Measurements from ENCODE around the gene TTC5.
"Not testable (repeated sequence)": the region's sequence is repeated elsewhere in the genome, so short reads cannot be mapped to it uniquely, and the experiment has no call there.

TTC5 gene

DNA sequence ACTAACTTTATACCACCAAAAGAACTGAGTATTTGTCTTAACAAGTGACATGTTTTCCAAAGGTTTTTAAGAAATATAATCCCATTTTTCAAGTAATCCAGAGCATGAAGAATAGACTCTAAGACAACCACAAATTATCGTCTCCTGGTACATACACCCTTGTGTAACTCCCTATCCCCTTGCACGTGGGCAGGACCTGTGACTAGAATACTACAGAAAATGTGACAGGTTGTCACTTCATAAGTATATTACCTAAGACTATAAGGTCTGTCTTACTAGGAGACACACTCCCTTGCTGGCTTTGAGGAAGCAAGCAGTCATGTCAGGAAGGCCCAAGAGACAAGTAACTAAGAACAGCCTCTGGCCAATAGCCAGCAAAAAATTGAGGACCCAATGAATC is 8.3 kb upstream of the TTC5 start:
- TF ChIP-seq, protein P1, sequence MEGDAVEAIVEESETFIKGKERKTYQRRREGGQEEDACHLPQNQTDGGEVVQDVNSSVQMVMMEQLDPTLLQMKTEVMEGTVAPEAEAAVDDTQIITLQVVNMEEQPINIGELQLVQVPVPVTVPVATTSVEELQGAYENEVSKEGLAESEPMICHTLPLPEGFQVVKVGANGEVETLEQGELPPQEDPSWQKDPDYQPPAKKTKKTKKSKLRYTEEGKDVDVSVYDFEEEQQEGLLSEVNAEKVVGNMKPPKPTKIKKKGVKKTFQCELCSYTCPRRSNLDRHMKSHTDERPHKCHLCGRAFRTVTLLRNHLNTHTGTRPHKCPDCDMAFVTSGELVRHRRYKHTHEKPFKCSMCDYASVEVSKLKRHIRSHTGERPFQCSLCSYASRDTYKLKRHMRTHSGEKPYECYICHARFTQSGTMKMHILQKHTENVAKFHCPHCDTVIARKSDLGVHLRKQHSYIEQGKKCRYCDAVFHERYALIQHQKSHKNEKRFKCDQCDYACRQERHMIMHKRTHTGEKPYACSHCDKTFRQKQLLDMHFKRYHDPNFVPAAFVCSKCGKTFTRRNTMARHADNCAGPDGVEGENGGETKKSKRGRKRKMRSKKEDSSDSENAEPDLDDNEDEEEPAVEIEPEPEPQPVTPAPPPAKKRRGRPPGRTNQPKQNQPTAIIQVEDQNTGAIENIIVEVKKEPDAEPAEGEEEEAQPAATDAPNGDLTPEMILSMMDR (IDR thresholded peaks at IDR 0.05; ENCODE audit: low read depth, low read length): no peak
- DNase-seq (ENCODE audit: low read depth in 2 of 2): no peak
- H3K4me3 ChIP-seq (replicated peaks in 1 of 2; ENCODE audit: low read depth in 2 of 2, low read length in 2 of 2): no peak overlapping the region

DNA sequence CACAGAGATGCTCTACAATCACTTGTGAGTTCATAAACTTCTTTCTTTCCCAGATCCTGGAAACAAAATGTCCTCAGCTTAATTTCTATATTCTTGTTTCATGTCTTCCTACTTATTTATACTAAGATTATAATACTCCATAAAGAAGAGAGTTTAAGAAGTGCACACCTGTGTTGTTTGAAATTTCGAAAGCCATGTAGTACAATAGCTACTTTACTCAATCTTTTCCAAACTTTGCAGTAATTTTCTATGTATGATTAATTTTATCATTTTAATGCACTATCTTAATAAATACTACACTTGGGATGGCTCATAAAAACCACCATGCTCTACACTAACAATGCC is 300 bp upstream of the TTC5 start:
- no peak overlapping the region for H3K4me3 ChIP-seq (replicated peaks in 1 of 2; ENCODE audit: low read depth in 2 of 2, low read length in 2 of 2)
- DNase-seq (ENCODE audit: low read depth in 2 of 2): no peak
- TF ChIP-seq, protein P1 (IDR thresholded peaks at IDR 0.05; ENCODE audit: low read depth, low read length): no peak

DNA sequence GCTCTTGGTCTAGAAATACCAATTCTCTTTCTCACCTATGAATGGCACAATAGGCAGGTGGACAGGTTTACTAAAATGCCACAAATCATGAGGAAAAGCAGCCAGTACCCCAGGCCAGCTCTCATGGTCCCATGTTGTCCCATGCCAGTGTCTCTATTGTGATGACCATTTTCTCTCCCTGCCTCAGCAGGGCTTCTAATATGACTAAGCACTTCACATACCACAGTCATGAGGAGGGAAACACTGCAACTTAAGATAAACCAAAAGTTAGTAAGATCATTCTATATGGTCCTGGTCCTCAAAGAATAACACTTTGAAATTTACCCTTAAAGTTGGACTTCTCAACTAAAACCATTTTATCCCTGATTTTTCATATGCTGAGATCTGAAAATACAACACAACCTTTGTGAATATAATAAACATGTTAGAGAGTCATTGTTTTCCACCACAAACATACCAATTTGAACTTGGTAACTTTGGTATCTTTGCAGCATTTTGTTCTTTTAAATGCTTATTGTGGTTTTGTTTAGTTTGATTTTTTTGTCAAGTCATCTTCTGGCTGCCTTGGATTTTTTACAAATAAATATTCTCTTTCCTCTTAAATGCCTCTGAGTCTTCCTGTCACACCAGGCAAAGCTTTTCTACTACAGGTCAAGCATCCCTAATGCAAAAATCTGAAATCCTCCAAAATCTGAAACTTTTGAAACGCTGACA is 3.6 kb downstream of the TTC5 start:
- no peak overlapping the region for H3K4me3 ChIP-seq (replicated peaks in 1 of 2; ENCODE audit: low read depth in 2 of 2, low read length in 2 of 2)
- peak; percentile 13 to 51 for DNase-seq (ENCODE audit: low read depth in 2 of 2)
- TF ChIP-seq, protein P1 (IDR thresholded peaks at IDR 0.05; ENCODE audit: low read depth, low read length): no peak

DNA sequence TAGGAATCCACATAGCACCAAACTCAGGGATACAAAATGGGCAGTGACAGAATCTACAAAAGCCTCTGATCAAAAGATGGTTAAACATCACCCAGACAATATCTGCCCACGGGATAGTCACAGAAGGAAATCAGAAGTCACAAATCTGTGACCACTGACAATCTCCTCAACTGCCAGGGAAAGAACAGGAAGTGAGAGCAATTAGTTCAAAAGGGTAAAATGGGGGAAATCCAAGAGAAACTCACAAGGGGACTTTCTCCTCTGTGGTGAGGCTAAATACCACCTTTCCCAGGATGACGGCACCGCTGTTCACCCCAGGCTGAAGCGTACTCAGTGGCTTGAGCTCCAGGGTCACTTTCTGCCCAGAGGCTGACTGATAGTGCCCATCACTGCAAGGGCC is 10.7 kb downstream of the TTC5 start:
- DNase-seq (ENCODE audit: low read depth in 2 of 2): no peak
- no peak overlapping the region for H3K4me3 ChIP-seq (replicated peaks in 1 of 2; ENCODE audit: low read depth in 2 of 2, low read length in 2 of 2)
- TF ChIP-seq, protein P1 (IDR thresholded peaks at IDR 0.05; ENCODE audit: low read depth, low read length): no peak

DNA sequence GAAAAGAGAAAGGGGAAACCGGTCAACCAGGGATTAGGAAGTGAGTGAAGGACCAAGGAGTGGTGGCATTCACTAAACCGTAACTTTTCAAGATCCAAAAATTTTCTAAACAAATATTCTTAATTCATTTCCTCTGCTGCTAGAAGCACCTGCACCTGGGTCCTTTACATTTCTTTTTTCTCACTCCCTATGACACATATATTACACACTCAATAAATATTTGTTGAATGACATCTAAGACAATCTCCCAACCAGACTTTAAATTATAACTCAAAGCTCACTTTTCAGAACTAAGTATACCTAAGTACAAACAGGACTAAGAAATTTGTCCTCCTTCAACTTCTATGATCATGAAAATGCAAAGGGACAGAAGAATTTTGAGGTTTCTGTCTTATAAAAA is 11.1 kb downstream of the TTC5 start:
- no peak for DNase-seq (ENCODE audit: low read depth in 2 of 2)
- no peak overlapping the region for H3K4me3 ChIP-seq (replicated peaks in 1 of 2; ENCODE audit: low read depth in 2 of 2, low read length in 2 of 2)
- TF ChIP-seq, protein P1 (IDR thresholded peaks at IDR 0.05; ENCODE audit: low read depth, low read length): no peak

DNA sequence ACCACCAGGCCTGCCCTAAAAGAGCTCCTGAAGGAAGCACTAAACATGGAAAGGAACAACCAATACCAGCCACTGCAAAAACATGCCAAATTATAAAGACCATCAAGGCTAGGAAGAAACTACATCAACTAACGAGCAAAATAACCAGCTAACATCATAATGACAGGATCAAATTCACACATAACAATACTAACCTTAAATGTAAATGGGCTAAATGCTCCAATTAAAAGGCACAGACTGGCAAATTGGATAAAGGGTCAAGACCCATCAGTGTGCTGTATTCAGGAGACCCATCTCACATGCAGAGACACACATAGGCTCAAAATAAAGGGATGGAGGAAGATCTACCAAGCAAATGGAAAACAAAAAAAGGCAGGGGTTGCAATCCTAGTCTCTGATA is 23.8 kb downstream of the TTC5 start:
- H3K4me3 ChIP-seq (replicated peaks in 1 of 2; ENCODE audit: low read depth in 2 of 2, low read length in 2 of 2); DNase-seq (ENCODE audit: low read depth in 2 of 2): not testable (repeated sequence)

DNA sequence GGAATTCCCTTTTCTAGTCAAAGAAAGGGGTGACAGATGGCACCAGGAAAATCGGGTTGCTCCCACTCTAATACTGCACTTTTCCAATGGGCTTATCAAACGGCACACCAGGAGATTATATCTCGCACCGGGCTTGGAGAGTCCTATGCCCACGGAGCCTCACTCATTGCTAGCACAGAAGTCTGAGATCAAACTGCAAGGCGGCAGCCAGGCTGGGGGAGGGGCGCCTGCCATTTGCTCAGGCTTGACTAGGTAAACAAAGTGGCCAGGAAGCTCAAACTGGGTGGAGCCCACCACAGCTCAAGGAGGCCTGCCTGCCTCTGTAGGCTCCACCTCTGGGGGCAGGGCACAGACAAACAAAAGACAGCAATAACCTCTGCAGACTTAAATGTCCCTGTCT is 25.5 kb downstream of the TTC5 start:
- not testable (repeated sequence) for DNase-seq (ENCODE audit: low read depth in 2 of 2)

DNA sequence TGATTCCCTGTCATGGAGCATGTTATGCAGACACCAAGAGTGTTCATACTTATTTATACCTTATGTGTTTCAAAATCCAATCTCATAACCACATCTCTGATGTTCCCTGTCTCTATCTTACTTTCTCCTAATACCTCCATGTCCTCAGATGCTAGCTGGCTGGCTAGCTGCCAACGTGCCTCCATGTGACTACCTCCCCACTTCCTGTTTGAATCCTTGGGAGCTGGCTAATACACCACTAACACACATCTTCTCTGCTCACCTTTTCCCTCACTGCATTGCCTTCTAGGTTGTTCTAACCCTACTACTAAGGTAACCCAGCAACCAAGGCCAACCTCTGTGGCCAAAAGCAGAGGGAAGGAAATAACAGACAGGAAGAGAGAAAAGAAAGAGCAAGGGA is 27.3 kb downstream of the TTC5 start:
- DNase-seq (ENCODE audit: low read depth in 2 of 2): peak; percentile 33 to 56
- TF ChIP-seq, protein P1 (IDR thresholded peaks at IDR 0.05; ENCODE audit: low read depth, low read length): no peak
- no peak overlapping the region for H3K4me3 ChIP-seq (replicated peaks in 1 of 2; ENCODE audit: low read depth in 2 of 2, low read length in 2 of 2)

More for the DNA sequence above, 25.5 kb downstream of the TTC5 start:
- H3K4me3 ChIP-seq (replicated peaks in 1 of 2; ENCODE audit: low read depth in 2 of 2, low read length in 2 of 2): not testable (repeated sequence)
